BE2C (cell line): ENCODE data around the gene NELFA.
"Not testable (repeated sequence)": the region's sequence is repeated elsewhere in the genome, so short reads cannot be mapped to it uniquely, and the experiment has no call there.

Experiments used
- DNase-seq: peaks from one replicate; pipeline ENCODE4 v3.0.0-alpha.2; 2020
- H3K27me3 ChIP-seq: fragments of 250-450 bp; sonication (Bioruptor Pico); 2 replicates; pipeline ENCODE4 v1.5.1; 2020; ENCODE audit warnings: mild to moderate bottlenecking
- H3K36me3 ChIP-seq: fragments of 250-450 bp; sonication (Bioruptor Pico); 2 replicates; pipeline ENCODE4 v1.5.1; 2020; ENCODE audit warnings: mild to moderate bottlenecking
- H3K4me1 ChIP-seq: fragments of 250-450 bp; sonication (Bioruptor Pico); 2 replicates; pipeline ENCODE4 v1.5.1; 2020
- H3K4me3 ChIP-seq: 2 replicates; pipeline ENCODE4 v1.5.1; 2011; ENCODE audit warnings: low read depth, low read length
- H3K9me3 ChIP-seq: fragments of 250-450 bp; sonication (Bioruptor Pico); 2 replicates; pipeline ENCODE4 v1.5.1; 2020
- CTCF ChIP-seq: IDR thresholded peaks from 2 replicates; pipeline ENCODE4 v1.5.1; 2012; ENCODE audit warnings: mild to moderate bottlenecking, low read depth, low read length

The NELFA gene

GRCh38 chr4:2025817-2026216 is 17.0 kb upstream of the NELFA start:
- TF ChIP-seq CTCF: no peak
- no peak for DNase-seq
- no peaks in the 10 kb centered on the region; the same call in 1 of the 2 replicates for H3K9me3 ChIP-seq
- H3K4me1 ChIP-seq: no peaks in the 10 kb centered on the region
- no peak overlapping the region for H3K4me3 ChIP-seq
- no peaks in the 10 kb centered on the region for H3K36me3 ChIP-seq
- H3K27me3 ChIP-seq: peaks cover 35% of the 10 kb centered on the region

GRCh38 chr4:2024683-2025082 is 15.9 kb upstream of the NELFA start:
- H3K9me3 ChIP-seq: no peaks in the 10 kb centered on the region; the same call in 1 of the 2 replicates
- H3K27me3 ChIP-seq: peaks cover 27% of the 10 kb centered on the region
- DNase-seq: no peak
- no peak overlapping the region for H3K4me3 ChIP-seq
- H3K36me3 ChIP-seq: no peaks in the 10 kb centered on the region
- no peak for TF ChIP-seq CTCF
- H3K4me1 ChIP-seq: no peaks in the 10 kb centered on the region

GRCh38 chr4:2021358-2022018 is 12.7 kb upstream of the NELFA start:
- not testable (repeated sequence) for H3K4me3 ChIP-seq, H3K27me3 ChIP-seq, H3K4me1 ChIP-seq, H3K9me3 ChIP-seq, DNase-seq, H3K36me3 ChIP-seq

GRCh38 chr4:2015008-2015407 is 6.2 kb upstream of the NELFA start:
- H3K27me3 ChIP-seq: no peaks in the 10 kb centered on the region

GRCh38 chr4:2011583-2011982 is 2.8 kb upstream of the NELFA start:
- no peaks in the 10 kb centered on the region for H3K27me3 ChIP-seq
- no peak for DNase-seq
- H3K4me3 ChIP-seq: no peak overlapping the region
- no peaks in the 10 kb centered on the region for H3K9me3 ChIP-seq
- H3K36me3 ChIP-seq: peaks cover 5% of the 10 kb centered on the region
- H3K4me1 ChIP-seq: no peaks in the 10 kb centered on the region
- TF ChIP-seq CTCF: no peak

More at GRCh38 chr4:2015008-2015407, 6.2 kb upstream of the NELFA start:
- no peak for DNase-seq
- no peak for TF ChIP-seq CTCF
- no peaks in the 10 kb centered on the region for H3K36me3 ChIP-seq
- no peak overlapping the region for H3K4me3 ChIP-seq
- H3K4me1 ChIP-seq: no peaks in the 10 kb centered on the region
- no peaks in the 10 kb centered on the region; the same call in 1 of the 2 replicates for H3K9me3 ChIP-seq

- peaks cover 13% of the 10 kb centered on the region for H3K36me3 ChIP-seq
- peak; percentile 84 for DNase-seq
- H3K4me1 ChIP-seq: no peaks in the 10 kb centered on the region
- no peaks in the 10 kb centered on the region for H3K9me3 ChIP-seq
- peak overlapping the region; percentile 87 for H3K4me3 ChIP-seq
- no peaks in the 10 kb centered on the region for H3K27me3 ChIP-seq
- peak; percentile 37 for TF ChIP-seq CTCF
Measured at GRCh38 chr4:2009651-2010233, 968 bp upstream of the NELFA start.
